ENCODE data around the gene SLC24A3.

GRCh38 chr20:19300395-19300794, 88.0 kb downstream of the SLC24A3 start:
- TF ChIP-seq POLR2AphosphoS5 (IDR thresholded peaks at IDR 0.05) (no peak), CTCF (IDR thresholded peaks at IDR 0.05) (no peak), EP300 (IDR thresholded peaks at IDR 0.05) (no peak)

All from upper lobe of left lung (tissue), 4 donors.